Heart right ventricle (tissue), 16 donors: ENCODE measurements around the gene GART. TPM values are rescaled to one million over a fixed set of nuclear protein-coding genes. Genes with fewer than 3 reads are reported as not detected.

Source experiments
- ATAC-seq, 8 donors: fragments of 200-7000 bp; cut with Tn5 transposase; one replicate each; pipeline ENCODE4 v1.9.1; 2020; ENCODE audit warnings: mild to moderate bottlenecking in 8 of 8, moderate library complexity in 8 of 8, moderate number of reproducible peaks in 1 of 8
- DNase-seq, 2 donors: peaks; one replicate each; pipeline ENCODE4 v3.0.0-alpha.2; 2020
- H3K27ac ChIP-seq, 10 donors: fragments of 200-600 bp; sonication (generic) in 2 of 10; one replicate each; pipeline versions ENCODE4 v1.5.0 to v1.8.0; 2020 to 2022; ENCODE audit warnings: mild to moderate bottlenecking in 3 of 10
- H3K27me3 ChIP-seq, 7 donors: fragments of 200-600 bp; one replicate each; pipeline ENCODE4 v1.8.0; 2021 to 2022; ENCODE audit warnings: mild to moderate bottlenecking in 2 of 7
- H3K36me3 ChIP-seq, 9 donors: fragments of 200-600 bp; sonication (generic) in 1 of 9; one replicate each; pipeline versions ENCODE4 v1.5.0 to v1.8.0; 2020 to 2022; ENCODE audit warnings: mild to moderate bottlenecking in 2 of 9
- H3K4me1 ChIP-seq, 9 donors: fragments of 200-600 bp; sonication (generic) in 1 of 9; one replicate each; pipeline versions ENCODE4 v1.5.0 to v1.8.0; 2020 to 2022; ENCODE audit warnings: mild to moderate bottlenecking in 4 of 9
- H3K4me3 ChIP-seq, 10 donors: fragments of 200-600 bp; sonication (generic) in 2 of 10; one replicate each; pipeline versions ENCODE4 v1.5.0 to v1.8.0; 2020 to 2022; ENCODE audit warnings: mild to moderate bottlenecking in 7 of 10, moderate library complexity in 2 of 10
- H3K9me3 ChIP-seq, 11 donors: fragments of 200-600 bp in 10 of 11; sonication (generic) in 2 of 11; one replicate each; pipeline versions ENCODE4 v1.5.0 to v1.8.0; 2013 to 2022; ENCODE audit warnings: mild to moderate bottlenecking in 2 of 11, control low read depth in 1 of 11, moderate library complexity in 1 of 11
- WGBS, 2 donors: extraction: QIAGEN DNeasy Blood & Tissue Kit; methylation state at CpG; one replicate each; pipeline ENCODE4 v1.1.7; 2013; ENCODE audit warnings: inconsistent platforms in 1 of 2; 5-methylcytosine and 5-hydroxymethylcytosine counted together
- intact Hi-C, 10 donors: fragments of 100-400 bp; cut with DNase I; formaldehyde crosslinking; loops; one replicate each; pipeline versions ENCODE4 v1.11.1 to v1.14.2; 2022
- polyA plus RNA-seq, 2 donors: library from polyadenylated mRNA; stranded (reverse); fragments of 200-250 nt; gene quantifications; one replicate each; pipeline ENCODE4 v1.2.3, GENCODE V29; 2013
- total RNA-seq, 10 donors: library from RNA; stranded (reverse); fragmentation: NEBNext Ultra II Directional in 3 of 10; extraction: Animal tissue kit (Norgen Biotek cat#: 25700) in 3 of 10; gene quantifications; one replicate each; pipeline versions ENCODE4 v1.2.1 to v1.2.4, GENCODE V29; 2021 to 2023
- TF ChIP-seq, protein P1 (sequence below), 9 donors: fragments of 200-600 bp; sonication (generic) in 2 of 9; IDR thresholded peaks; one replicate each; pipeline versions ENCODE4 v1.5.0 to v1.8.0; 2021 to 2022; ENCODE audit warnings: antibody characterized with exemption in 9 of 9, mild to moderate bottlenecking in 5 of 9, moderate library complexity in 1 of 9
- donor health status: Arrhythmogenic right ventricular cardiomyopathy.
- donor health status: ischemic (EF 13 %, LVEDD 7.1; RV severe dilation, severe dysfunction).
- donor health status: healthy with polysubstance abuse.
- donor health status: DM: no; HTN: yes; CAD: no.
- donor health status: DM: no; HTN: no; CAD: no.
- donor health status: ischemic (EF 25% LVEDD 6.9; RV normal size, moderate dysfunction).
- donor health status: ischemic (EF 25% LVEDD 5.7; RV mildly dilated, moderate dysfunction).
- donor health status: healthy.
- donor health status: DM: yes; HTN: yes; CAD: no.
- donor health status: Ischemic cardiomyopathy.
- donor health status: ischemic (EF 35%, LVEDD 5.7; RV mildly dilated, moderate dysfunction).
- donor health status: nonischemic (EF 11% LVEDD 7.7; RV severe dilation, severe dysfunction).
- donor health status: DM: yes; HTN: yes; CAD: no.
- donor health status: PGD.
- donor health status: ischemic (EF 29% LVEDD 5.4; RV normal size, mild dysfunction).
- donor health status: nonischemic (EF 23%, LVEDD 6.1; RV moderate dilation, normal function).

Gene GART
- total and polyA plus RNA-seq, 12 donors = 11.3 to 52.6 (median 41.5) TPM

- peaks cover 0 to 51% (median 41%) of the 10 kb centered on the region in 9 donors for H3K4me1 ChIP-seq
- H3K4me3 ChIP-seq = peak overlapping the region; percentile 73 to 85 (median 78)
- H3K36me3 ChIP-seq = peaks cover 0 to 36% (median 22%) of the 10 kb centered on the region in 9 donors
- H3K27ac ChIP-seq = peak overlapping the region in 5 of 10 donors; percentile 5 to 100 (median 98)
- TF ChIP-seq, protein P1, sequence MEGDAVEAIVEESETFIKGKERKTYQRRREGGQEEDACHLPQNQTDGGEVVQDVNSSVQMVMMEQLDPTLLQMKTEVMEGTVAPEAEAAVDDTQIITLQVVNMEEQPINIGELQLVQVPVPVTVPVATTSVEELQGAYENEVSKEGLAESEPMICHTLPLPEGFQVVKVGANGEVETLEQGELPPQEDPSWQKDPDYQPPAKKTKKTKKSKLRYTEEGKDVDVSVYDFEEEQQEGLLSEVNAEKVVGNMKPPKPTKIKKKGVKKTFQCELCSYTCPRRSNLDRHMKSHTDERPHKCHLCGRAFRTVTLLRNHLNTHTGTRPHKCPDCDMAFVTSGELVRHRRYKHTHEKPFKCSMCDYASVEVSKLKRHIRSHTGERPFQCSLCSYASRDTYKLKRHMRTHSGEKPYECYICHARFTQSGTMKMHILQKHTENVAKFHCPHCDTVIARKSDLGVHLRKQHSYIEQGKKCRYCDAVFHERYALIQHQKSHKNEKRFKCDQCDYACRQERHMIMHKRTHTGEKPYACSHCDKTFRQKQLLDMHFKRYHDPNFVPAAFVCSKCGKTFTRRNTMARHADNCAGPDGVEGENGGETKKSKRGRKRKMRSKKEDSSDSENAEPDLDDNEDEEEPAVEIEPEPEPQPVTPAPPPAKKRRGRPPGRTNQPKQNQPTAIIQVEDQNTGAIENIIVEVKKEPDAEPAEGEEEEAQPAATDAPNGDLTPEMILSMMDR (IDR thresholded peaks at IDR 0.05) = no peak
- DNase-seq = no peak
- no peak for ATAC-seq
- intact Hi-C loops = loop anchor here in 3 of 10 donors (1.0 to 5.0 kb wide), 3 partner anchors 18 to 67 kb away; partner anchors contain the start of genes DONSON (in 2 of the 3) and TMEM50B (in 1 of the 3)
- whole genome bisulfite sequencing, 2 donors = 9 to 13% methylated on average over 8 of the region's 8 CpGs
- H3K27me3 ChIP-seq = no peaks in the 10 kb centered on the region
- no peaks in the 10 kb centered on the region for H3K9me3 ChIP-seq
These were observed 2.7 kb upstream of the GART start for GRCh38 chr21:33544451-33545195.

DNA sequence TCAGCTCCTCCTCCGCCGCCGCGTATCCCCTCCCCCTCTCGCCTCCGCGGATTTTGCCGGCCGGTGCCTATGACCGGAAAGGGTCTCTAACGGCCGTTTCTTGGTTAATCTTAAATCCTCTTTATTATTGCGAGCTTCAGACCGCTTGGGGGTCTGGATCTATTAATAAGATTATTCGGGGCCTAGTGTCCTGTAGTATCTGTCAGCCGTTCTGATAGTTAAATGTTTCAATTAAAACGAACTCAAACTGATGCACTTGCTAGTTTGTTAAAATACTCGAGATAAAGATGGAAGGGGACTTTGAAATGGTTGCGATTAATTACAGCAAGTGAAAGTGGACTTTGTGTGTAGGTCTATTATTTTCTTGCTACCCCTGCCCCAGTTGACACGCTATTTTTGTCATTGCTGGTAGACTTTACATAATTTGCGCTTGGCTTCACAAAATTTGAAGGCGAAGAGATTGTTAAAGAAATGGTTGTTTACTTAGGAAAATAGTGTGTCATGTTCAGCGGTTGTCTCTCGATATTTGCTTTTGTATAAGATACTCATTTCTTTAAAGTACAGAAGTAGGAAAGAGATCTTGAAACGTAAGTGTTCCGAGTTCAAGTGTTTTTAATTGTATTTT lies 1.7 kb upstream of the GART start:
- Histone ChIP-seq H3K27ac (peak overlapping the region; percentile 83 to 100 (median 99)), H3K4me3 (peak overlapping the region; percentile 73 to 85 (median 78)), H3K4me1 (peaks cover 0 to 51% (median 41%) of the 10 kb centered on the region in 9 donors), H3K36me3 (peaks cover 0 to 33% (median 24%) of the 10 kb centered on the region in 9 donors), H3K9me3 (no peaks in the 10 kb centered on the region), H3K27me3 (no peaks in the 10 kb centered on the region)
- intact Hi-C loops = loop anchor here in 4 of 10 donors (1.0 to 5.0 kb wide), 4 partner anchors 44 to 66 kb away; partner anchors contain the start of genes DONSON (in 3 of the 4) and TMEM50B (in 2 of the 4)
- DNase-seq = peak; percentile 72 to 81
- TF ChIP-seq, protein P1 (IDR thresholded peaks at IDR 0.05) = no peak
- ATAC-seq = peak in 6 of 8 donors; percentile 37 to 64 (median 58)
- 0% methylated on average over 26 of the region's 26 CpGs for WGBS, 2 donors

- Histone ChIP-seq H3K4me3 (peak within 1 kb of the TSS; percentile 73 to 85 (median 78)), H3K36me3 (peaks cover 0 to 33% (median 25%) of the 10 kb centered on the region in 9 donors), H3K9me3 (no peaks in the 10 kb centered on the region), H3K27ac (peak within 1 kb of the TSS; percentile 83 to 100 (median 99)), H3K4me1 (peaks cover 0 to 45% (median 40%) of the 10 kb centered on the region in 9 donors), H3K27me3 (no peaks in the 10 kb centered on the region)
- WGBS, 2 donors = 0% methylated on average over 56 of the region's 57 CpGs
- ATAC-seq (peak; percentile 97 to 99 (median 98)), DNase-seq (peak; percentile 98 to 99)
- intact Hi-C loops = loop anchor here in 4 of 10 donors (1.0 to 5.0 kb wide), 4 partner anchors 44 to 66 kb away; partner anchors contain the start of genes DONSON (in 3 of the 4) and TMEM50B (in 2 of the 4)
- TF ChIP-seq, protein P1 (IDR thresholded peaks at IDR 0.05) = peak in 1 of 9 donors; percentile 8
These were observed 955 bp upstream of the GART start, which contains the start of gene SON for GRCh38 chr21:33542640-33543504. SON (plus strand) TSS chr21:33543038; CDS start chr21:33543093, 55 bp downstream.
